Lower lobe of right lung (tissue), 2 donors: ENCODE results near the gene CFAP69. TPM values are rescaled to one million over a fixed set of nuclear protein-coding genes. Genes with fewer than 3 reads are reported as not detected.
A peak's percentile ranks its signal among the peaks of the same experiment; 100 is the strongest.

ENCODE experiments used
- ATAC-seq, 2 donors: fragments of 200-7000 bp; cut with Tn5 transposase; one replicate each; pipeline ENCODE4 v1.9.1; 2020 to 2022; ENCODE audit warnings: mild to moderate bottlenecking in 2 of 2, moderate library complexity in 2 of 2
- DNase-seq: peaks from one replicate; pipeline ENCODE4 v3.0.0-alpha.2; 2020
- H3K27ac ChIP-seq: fragments of 200-600 bp; one replicate; pipeline ENCODE4 v1.8.0; 2022
- H3K27me3 ChIP-seq: fragments of 200-600 bp; one replicate; pipeline ENCODE4 v1.8.0; 2022; ENCODE audit warnings: low read depth
- H3K36me3 ChIP-seq: fragments of 200-600 bp; one replicate; pipeline ENCODE4 v1.8.0; 2022; ENCODE audit warnings: mild to moderate bottlenecking
- H3K4me1 ChIP-seq: fragments of 200-600 bp; one replicate; pipeline ENCODE4 v1.8.0; 2022
- H3K4me3 ChIP-seq: fragments of 200-600 bp; one replicate; pipeline ENCODE4 v1.8.0; 2022; ENCODE audit warnings: mild to moderate bottlenecking
- H3K9me3 ChIP-seq: fragments of 200-600 bp; one replicate; pipeline ENCODE4 v1.8.0; 2022
- CTCF ChIP-seq: fragments of 200-600 bp; IDR thresholded peaks from one replicate; pipeline ENCODE4 v1.8.0; 2022; ENCODE audit warnings: antibody characterized with exemption, mild to moderate bottlenecking
- intact Hi-C: fragments of 100-400 bp; cut with DNase I; formaldehyde crosslinking; loops from one replicate; pipeline ENCODE4 v1.11.0; 2022
- total RNA-seq: library from RNA; stranded (reverse); fragmentation: NEBNext Ultra II Directional; extraction: Animal tissue kit (Norgen Biotek cat#: 25700); gene quantifications from one replicate; pipeline ENCODE4 v1.2.1, GENCODE V29; 2021
- donor health status: DM: no; HTN: yes; CAD: no; lungs with severe emphysema.

CFAP69 gene
- total RNA-seq, 1 donor from 2014 or later = 8.4 TPM

- H3K4me3 ChIP-seq = no peak overlapping the region
- no peaks in the 10 kb centered on the region for H3K4me1 ChIP-seq
- H3K9me3 ChIP-seq = no peaks in the 10 kb centered on the region
- H3K36me3 ChIP-seq = no peaks in the 10 kb centered on the region
- no peak overlapping the region for H3K27ac ChIP-seq
- no peak for DNase-seq
- no peak for TF ChIP-seq CTCF
- ATAC-seq = no peak
- intact Hi-C loops = no loop called here
- H3K27me3 ChIP-seq = no peaks in the 10 kb centered on the region
Measured at GRCh38 chr7:90312745-90313144, 67.8 kb downstream of the CFAP69 start.

GRCh38 chr7:90313907-90314306 lies 68.9 kb downstream of the CFAP69 start:
- ATAC-seq = no peak
- DNase-seq = no peak
- H3K9me3 ChIP-seq = no peaks in the 10 kb centered on the region
- H3K27me3 ChIP-seq = no peaks in the 10 kb centered on the region
- intact Hi-C loops = no loop called here
- H3K36me3 ChIP-seq = no peaks in the 10 kb centered on the region
- H3K4me1 ChIP-seq = no peaks in the 10 kb centered on the region
- no peak overlapping the region for H3K4me3 ChIP-seq
- H3K27ac ChIP-seq = no peak overlapping the region
- no peak for TF ChIP-seq CTCF

- ATAC-seq (no peak), DNase-seq (no peak)
- H3K27ac ChIP-seq = no peak overlapping the region
- no peak for TF ChIP-seq CTCF
- H3K36me3 ChIP-seq = no peaks in the 10 kb centered on the region
- no peak overlapping the region for H3K4me3 ChIP-seq
- peaks cover 35% of the 10 kb centered on the region for H3K27me3 ChIP-seq
- H3K9me3 ChIP-seq = no peaks in the 10 kb centered on the region
- intact Hi-C loops = no loop called here
- H3K4me1 ChIP-seq = peaks cover 8% of the 10 kb centered on the region
Measured at GRCh38 chr7:90320014-90320413, 75.0 kb downstream of the CFAP69 start.

- H3K9me3 ChIP-seq = no peaks in the 10 kb centered on the region
- no peak for DNase-seq
- no peak overlapping the region for H3K27ac ChIP-seq
- no peaks in the 10 kb centered on the region for H3K36me3 ChIP-seq
- no peak for ATAC-seq
- H3K4me3 ChIP-seq = no peak overlapping the region
- peaks cover 8% of the 10 kb centered on the region for H3K4me1 ChIP-seq
- intact Hi-C loops = no loop called here
- TF ChIP-seq CTCF = no peak
- H3K27me3 ChIP-seq = peaks cover 35% of the 10 kb centered on the region
Measured at GRCh38 chr7:90320418-90320800, 75.4 kb downstream of the CFAP69 start.

GRCh38 chr7:90320801-90321494 lies 76.0 kb downstream of the CFAP69 start, which contains the start of gene FAM237B:
FAM237B (minus strand) TSS chr7:90321304; CDS start chr7:90319748, 1,556 bp downstream.
- H3K4me1 ChIP-seq = peaks cover 8% of the 10 kb centered on the region
- no peak within 1 kb of the TSS for H3K27ac ChIP-seq
- no peaks in the 10 kb centered on the region for H3K9me3 ChIP-seq
- intact Hi-C loops = no loop called here
- TF ChIP-seq CTCF = no peak
- peaks cover 35% of the 10 kb centered on the region for H3K27me3 ChIP-seq
- no peaks in the 10 kb centered on the region for H3K36me3 ChIP-seq
- peak within 1 kb of the TSS; percentile 17 for H3K4me3 ChIP-seq
- ATAC-seq (peak; percentile 25 to 44), DNase-seq (peak; percentile 44)
